Right lobe of liver (tissue), 6 donors: Measurements from ENCODE around the gene DLG5. TPM values are rescaled to one million over a fixed set of nuclear protein-coding genes. Genes with fewer than 3 reads are reported as not detected.

Source experiments
- ATAC-seq, 4 donors: fragments of 200-7000 bp; cut with Tn5 transposase; one replicate each; pipeline ENCODE4 v1.9.1; 2020; ENCODE audit warnings: mild to moderate bottlenecking in 4 of 4, moderate library complexity in 4 of 4
- DNase-seq, 3 donors: peaks; one replicate each; pipeline ENCODE4 v3.0.0-alpha.2; 2020
- H3K27ac ChIP-seq, 3 donors: fragments of 200-600 bp; one replicate each; pipeline ENCODE4 v1.8.0; 2022
- H3K27me3 ChIP-seq, 2 donors: fragments of 200-600 bp; one replicate each; pipeline ENCODE4 v1.8.0; 2022
- H3K36me3 ChIP-seq, 4 donors: fragments of 200-600 bp; sonication (generic) in 1 of 4; one replicate each; pipeline versions ENCODE4 v1.5.1 to v1.8.0; 2017 to 2022; ENCODE audit warnings: control low read depth in 1 of 4
- H3K4me1 ChIP-seq, 4 donors: fragments of 200-600 bp; sonication (generic) in 1 of 4; one replicate each; pipeline versions ENCODE4 v1.5.1 to v1.8.0; 2017 to 2022; ENCODE audit warnings: control low read depth in 1 of 4
- H3K4me3 ChIP-seq, 3 donors: fragments of 200-600 bp; one replicate each; pipeline ENCODE4 v1.8.0; 2022
- H3K9me3 ChIP-seq, 4 donors: fragments of 200-600 bp; sonication (generic) in 1 of 4; one replicate each; pipeline versions ENCODE4 v1.5.1 to v1.8.0; 2017 to 2022; ENCODE audit warnings: control low read depth in 1 of 4
- CTCF ChIP-seq, 4 donors: fragments of 200-600 bp in 3 of 4; fragments of 450-650 bp in 1 of 4; IDR thresholded peaks; one replicate each; pipeline versions ENCODE4 v1.5.1 to v1.8.0; 2016 to 2022; ENCODE audit warnings: antibody characterized with exemption in 4 of 4, mild to moderate bottlenecking in 2 of 4
- POLR2A ChIP-seq: fragments of 450-650 bp; IDR thresholded peaks from one replicate; pipeline ENCODE4 v1.6.1; 2017; ENCODE audit warnings: antibody characterized with exemption, mild to moderate bottlenecking
- WGBS: methylation state at CpG from one replicate; pipeline ENCODE4 v1.1.6; 2018; ENCODE audit warnings: low coverage, low lambda C conversion rate; ENCODE audit not compliant: insufficient coverage; ENCODE audit errors: missing lambda C conversion rate; 5-methylcytosine and 5-hydroxymethylcytosine counted together
- intact Hi-C, 2 donors: fragments of 100-400 bp; cut with DNase I; formaldehyde crosslinking; loops; one replicate each; pipeline versions ENCODE4 v1.11.2 to v1.14.1; 2022
- long read RNA-seq: library from polyadenylated mRNA; unstranded; transcript quantifications from one replicate; pipeline ENCODE4 v2.0.0, GENCODE V29; 2019
- total RNA-seq, 6 experiments: library from RNA; depleted of rRNA in 2 of 6; stranded (reverse); fragments of >200 nt in 2 of 6; fragmentation: NEBNext Ultra II Directional in 3 of 6; extraction: Animal tissue kit (Norgen Biotek cat#: 25700) in 3 of 6; gene quantifications; one replicate each; pipeline versions ENCODE4 v1.1.0 to v1.2.4, GENCODE V29; 2016 to 2023
- donor health status: DM: no; HTN: yes; CAD: no.
- donor health status: DM: no; HTN: no; CAD: no.
- donor health status: DM: no; HTN: no; CAD: no.
- donor health status: DM: no; HTN: yes; CAD: no.
- donor health status: DM: no; HTN: yes; CAD: no.

The DLG5 gene
- total RNA-seq: 1 to 10 TPM; 5.6 to 8.8 (median 7.6) TPM
- long read RNA-seq, partial matches to known transcripts: 0 of 1 reads
- long read RNA-seq, other reads (novel, unspliced or antisense): 1 of 1 reads

- H3K4me3 ChIP-seq: peak within 1 kb of the TSS; percentile 53 to 82 (median 69)
- H3K4me1 ChIP-seq: peaks cover 0 to 7% (median 0%) of the 10 kb centered on the region in 4 donors
- intact Hi-C loops: no loop called here
- no peaks in the 10 kb centered on the region for H3K27me3 ChIP-seq
- 0% methylated on average over 5 of the region's 95 CpGs for WGBS
- TF ChIP-seq CTCF (IDR thresholded peaks at IDR 0.05): no peak
- no peak for TF ChIP-seq POLR2A
- peak; percentile 83 to 91 (median 85) for ATAC-seq
- DNase-seq: peak; percentile 70 to 81 (median 73)
- H3K27ac ChIP-seq: peak within 1 kb of the TSS in 2 of 3 donors; percentile 36 to 40
- H3K36me3 ChIP-seq: no peaks in the 10 kb centered on the region
- H3K9me3 ChIP-seq: no peaks in the 10 kb centered on the region
These were observed at the start of gene DLG5 for GRCh38 chr10:77926566-77927401. Gene DLG5 (minus strand): TSS chr10:77926755. CDS start chr10:77926520, 235 bp downstream.

- no peaks in the 10 kb centered on the region for H3K9me3 ChIP-seq
- no peak for TF ChIP-seq CTCF (IDR thresholded peaks at IDR 0.05)
- TF ChIP-seq POLR2A: no peak
- peak; percentile 31 to 63 (median 54) for DNase-seq
- WGBS: 65% methylated on average over 5 of the region's 9 CpGs
- H3K27ac ChIP-seq: peak overlapping the region in 1 of 3 donors; percentile 45
- peak; percentile 48 to 67 (median 56) for ATAC-seq
- peaks cover under 1 to 37% (median 10%) of the 10 kb centered on the region in 4 donors for H3K36me3 ChIP-seq
- H3K4me3 ChIP-seq: no peak overlapping the region
- intact Hi-C loops: no loop called here
- no peaks in the 10 kb centered on the region for H3K27me3 ChIP-seq
- H3K4me1 ChIP-seq: peaks cover 0 to 20% (median 4%) of the 10 kb centered on the region in 4 donors
These were observed 48.6 kb upstream of the DLG5 start for GRCh38 chr10:77975086-77975666.

GRCh38 chr10:77974396-77975074, 48.0 kb upstream of the DLG5 start:
- Histone ChIP-seq H3K4me1 (peaks cover 0 to 20% (median 4%) of the 10 kb centered on the region in 4 donors), H3K36me3 (peaks cover 0 to 31% (median 6%) of the 10 kb centered on the region in 4 donors), H3K27me3 (no peaks in the 10 kb centered on the region), H3K27ac (peak overlapping the region in 1 of 3 donors; percentile 48), H3K9me3 (no peaks in the 10 kb centered on the region), H3K4me3 (no peak overlapping the region)
- 44% methylated on average over 8 of the region's 8 CpGs for WGBS
- ATAC-seq: peak; percentile 54 to 66 (median 61)
- intact Hi-C loops: no loop called here
- no peak for DNase-seq
- TF ChIP-seq POLR2A (no peak), CTCF (IDR thresholded peaks at IDR 0.05) (peak in 2 of 4 donors; percentile 7 to 36)

- H3K4me1 ChIP-seq: peaks cover 0 to 20% (median 4%) of the 10 kb centered on the region in 4 donors
- H3K36me3 ChIP-seq: peaks cover 0 to 20% (median 4%) of the 10 kb centered on the region in 4 donors
- DNase-seq (no peak), ATAC-seq (no peak)
- H3K9me3 ChIP-seq: no peaks in the 10 kb centered on the region
- no peaks in the 10 kb centered on the region for H3K27me3 ChIP-seq
- no peak overlapping the region for H3K4me3 ChIP-seq
- no peak overlapping the region for H3K27ac ChIP-seq
- intact Hi-C loops: no loop called here
- TF ChIP-seq CTCF (IDR thresholded peaks at IDR 0.05) (no peak), POLR2A (no peak)
- WGBS: 94% methylated on average over 5 of the region's 5 CpGs
These were observed 46.7 kb upstream of the DLG5 start for GRCh38 chr10:77973276-77973675.
